NCI-H345 treated with DMSO at 0.1 percent for 48 hours (cell line): Measurements from ENCODE around the gene APBB1IP.
"Not testable (repeated sequence)": the region's sequence is repeated elsewhere in the genome, so short reads cannot be mapped to it uniquely, and the experiment has no call there.

Experiments
- DNase-seq: peaks from one replicate; lab custom pipeline; 2025; ENCODE audit not compliant: unreplicated experiment; lab: John Stamatoyannopoulos, UW

Gene APBB1IP

DNA sequence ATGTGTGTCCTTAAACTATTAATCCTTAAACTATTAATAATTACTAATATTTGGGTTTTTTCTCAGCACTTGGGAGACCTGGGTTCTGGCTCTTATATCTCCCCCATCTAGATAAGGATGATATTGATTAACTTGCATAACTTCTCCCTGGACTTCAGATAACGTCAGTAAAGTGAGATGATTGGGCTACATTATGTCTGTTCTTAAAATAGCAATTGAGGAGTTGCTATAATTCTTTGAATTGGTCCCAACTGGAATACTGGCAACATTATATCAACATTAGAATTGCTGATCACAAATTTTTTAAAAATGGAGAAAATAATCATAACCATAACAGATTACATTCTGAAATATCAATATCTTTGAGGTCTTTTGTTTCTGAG lies 1.9 kb downstream of the APBB1IP start:
- no peak for DNase-seq

GRCh38 chr10:26441491-26442214 lies 3.5 kb downstream of the APBB1IP start:
- no peak for DNase-seq

GRCh38 chr10:26445411-26446031 lies 7.4 kb downstream of the APBB1IP start:
- no peak for DNase-seq

GRCh38 chr10:26446258-26446657 lies 8.1 kb downstream of the APBB1IP start:
- DNase-seq = no peak

GRCh38 chr10:26448292-26448691 lies 10.2 kb downstream of the APBB1IP start:
- no peak for DNase-seq

GRCh38 chr10:26448706-26449435 lies 10.7 kb downstream of the APBB1IP start:
- DNase-seq = no peak

DNA sequence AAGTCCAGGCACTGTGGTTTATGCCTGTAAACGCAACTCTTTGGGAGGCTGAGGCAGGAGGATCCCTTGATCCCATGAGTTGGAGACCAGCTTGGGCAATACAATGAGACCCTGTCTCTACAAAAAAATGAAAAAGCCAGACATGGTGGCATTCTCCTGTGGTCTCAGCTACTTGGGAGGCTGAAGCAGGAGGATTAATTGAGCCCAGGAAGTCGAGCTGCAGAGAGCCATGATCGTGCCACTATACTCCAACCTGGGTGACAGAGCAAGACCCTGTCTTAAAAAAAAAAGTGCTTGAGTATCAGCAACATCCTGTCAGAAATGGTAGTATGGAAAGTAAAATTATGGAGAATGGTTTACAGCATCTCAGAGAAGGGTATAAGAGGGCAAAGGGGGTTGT lies 11.6 kb downstream of the APBB1IP start:
- no peak for DNase-seq

- DNase-seq = no peak
Observed at GRCh38 chr10:26451903-26452302, 13.8 kb downstream of the APBB1IP start.

DNA sequence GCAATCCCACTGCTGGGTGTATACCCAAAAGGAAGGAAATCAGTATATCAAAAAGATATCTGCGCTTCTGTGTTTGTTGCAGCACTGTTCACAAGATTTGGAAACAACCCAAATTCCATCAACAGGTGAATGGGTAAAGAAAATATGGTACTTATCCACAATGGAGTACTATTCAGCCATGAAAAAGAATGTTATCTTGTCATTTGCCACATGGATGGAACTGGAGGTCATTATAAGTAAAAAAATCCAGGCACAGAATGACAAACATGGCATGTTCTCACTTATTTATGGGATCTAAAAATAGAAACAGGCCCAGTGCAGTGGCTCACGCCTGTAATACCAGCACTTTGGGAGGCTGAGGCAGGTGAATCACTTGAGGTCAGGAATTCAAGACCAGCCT lies 15.7 kb downstream of the APBB1IP start:
- no peak for DNase-seq

DNA sequence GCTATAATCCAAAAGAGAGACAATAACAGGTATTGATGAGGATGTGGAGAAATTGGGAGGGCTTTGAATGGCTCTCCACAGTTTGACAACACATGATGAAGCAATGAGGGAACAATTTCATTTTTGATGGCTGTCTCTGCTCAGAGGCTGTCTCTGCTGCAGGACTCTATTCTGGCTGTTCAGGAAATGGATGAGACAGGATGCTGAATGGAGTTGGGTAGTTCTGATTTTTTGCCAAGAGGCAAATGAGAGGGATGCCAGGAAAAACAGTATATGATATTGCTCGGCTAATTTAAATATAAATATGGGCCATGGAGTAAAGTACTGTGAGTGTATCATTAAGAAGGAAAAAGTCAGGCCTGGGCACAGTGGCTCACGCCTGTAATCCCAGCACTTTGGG lies 16.8 kb downstream of the APBB1IP start:
- no peak for DNase-seq

DNA sequence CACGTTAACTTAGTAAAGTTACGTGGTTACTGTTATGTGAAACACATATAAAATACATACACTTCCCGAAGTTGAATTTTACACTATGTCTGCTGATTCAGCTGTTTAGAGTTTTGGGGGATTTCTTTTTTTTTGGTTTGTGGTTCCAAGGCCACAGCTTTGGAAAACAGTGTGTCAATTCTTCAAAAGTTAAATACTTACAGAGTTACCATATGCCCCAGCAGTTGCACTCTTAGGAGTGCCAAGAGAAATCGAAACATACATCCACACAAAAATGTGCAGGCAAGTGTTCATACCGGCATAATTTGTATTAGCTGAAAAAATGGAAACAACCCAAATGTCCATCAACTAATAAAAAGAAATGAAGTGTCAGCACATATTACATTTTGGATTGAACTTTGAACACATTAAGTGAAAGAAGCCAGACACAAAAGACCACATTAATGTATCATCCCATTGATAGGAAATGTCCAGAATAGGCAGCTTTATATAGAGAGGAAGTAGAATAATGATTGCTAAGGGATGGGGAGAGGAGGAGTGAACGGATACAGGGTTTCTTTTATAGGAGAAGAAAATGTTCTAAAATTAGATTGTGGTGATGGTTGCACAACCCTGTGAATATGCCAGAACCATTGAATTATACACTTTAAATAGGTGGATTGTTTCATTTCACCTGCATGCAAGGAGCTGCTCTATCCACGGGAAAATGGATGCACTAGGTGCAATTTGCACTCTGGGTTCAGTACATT lies 17.6 kb downstream of the APBB1IP start:
- DNase-seq = no peak

GRCh38 chr10:26457088-26457487 lies 18.9 kb downstream of the APBB1IP start:
- no peak for DNase-seq

DNA sequence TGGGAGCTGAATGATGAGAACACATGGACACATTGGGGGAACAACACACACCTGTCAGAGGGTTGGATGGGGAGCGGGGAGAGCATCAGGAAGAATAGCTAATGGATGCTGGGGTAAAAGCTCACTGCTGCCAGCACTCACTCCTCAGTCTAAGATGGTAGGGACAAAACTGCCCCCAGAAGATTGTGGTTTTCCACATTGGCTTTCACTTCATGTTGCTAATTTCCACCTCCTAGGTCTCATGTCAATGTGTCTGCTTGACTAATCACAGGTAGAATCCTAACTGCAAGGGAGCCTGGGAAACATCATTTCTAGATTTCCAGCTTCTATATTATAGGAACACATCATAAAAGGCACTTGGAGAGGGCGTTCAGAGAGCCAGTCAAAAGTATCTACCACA lies 22.6 kb downstream of the APBB1IP start:
- DNase-seq = no peak

DNA sequence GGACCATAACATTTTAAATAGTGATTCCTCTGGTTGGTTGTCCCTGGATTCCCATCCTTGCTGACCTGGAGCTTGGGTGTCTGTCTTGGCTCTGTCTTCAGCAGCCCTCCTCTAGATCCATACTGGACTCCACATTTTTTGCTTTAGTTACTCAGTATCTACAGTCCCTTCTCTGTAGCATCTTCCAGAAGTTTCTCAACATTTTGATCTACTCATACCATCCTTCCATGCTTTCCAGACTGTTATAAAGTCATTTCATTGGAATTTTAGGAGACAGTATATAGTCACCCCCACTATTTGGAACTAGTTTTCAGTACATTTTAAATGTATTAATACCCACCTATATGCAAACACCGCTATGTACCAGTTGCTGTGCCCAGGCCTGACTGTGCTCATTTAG lies 25.8 kb downstream of the APBB1IP start:
- DNase-seq = no peak

DNA sequence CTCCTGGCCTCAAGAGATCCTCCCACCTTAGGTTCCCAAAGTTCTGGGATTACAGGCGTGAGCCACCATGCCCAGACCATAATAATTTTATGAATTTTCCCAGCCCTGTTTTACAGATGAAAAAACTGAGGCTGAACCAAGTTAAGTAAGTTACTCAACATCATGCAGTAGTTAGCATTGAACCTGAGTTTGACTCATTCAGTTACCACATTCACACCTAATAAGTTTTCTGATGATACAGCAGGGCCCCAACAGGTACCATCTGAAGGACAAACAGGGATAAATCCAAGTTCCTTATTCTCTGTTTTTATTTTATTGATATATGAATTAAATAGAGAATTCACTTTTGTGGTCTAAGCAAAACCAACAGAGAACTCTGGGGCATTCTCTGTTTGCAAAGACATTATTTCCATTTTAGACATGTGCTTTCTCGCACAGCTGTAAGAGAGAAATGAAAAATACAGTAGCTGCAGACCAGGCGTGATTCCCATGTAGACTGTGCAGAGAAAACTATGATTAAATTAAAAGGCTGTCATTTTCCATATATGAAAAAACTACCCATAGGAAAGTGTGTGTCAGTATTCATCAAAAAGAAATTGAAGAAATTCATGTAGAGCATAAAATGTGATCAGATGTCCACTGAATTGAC lies 26.6 kb downstream of the APBB1IP start:
- DNase-seq = no peak

DNA sequence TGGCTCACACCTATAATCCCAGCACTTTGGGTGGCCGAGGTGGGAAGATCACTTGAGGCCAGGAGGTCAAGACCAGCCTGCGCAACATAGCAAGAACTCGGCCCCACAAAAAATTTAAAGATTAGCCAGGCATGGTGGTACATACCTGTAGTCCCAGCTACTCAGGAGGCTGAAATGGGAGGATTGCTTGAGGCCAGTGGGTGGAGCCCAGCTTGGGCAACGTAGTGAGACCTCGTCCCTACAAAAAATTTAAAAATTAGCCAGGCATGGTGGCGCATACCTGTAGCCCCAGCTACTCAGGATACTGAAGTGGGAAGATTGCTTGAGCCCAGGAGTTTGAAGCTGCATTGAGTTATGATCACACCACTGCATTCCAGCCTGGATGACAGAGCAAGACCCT lies 28.4 kb downstream of the APBB1IP start:
- not testable (repeated sequence) for DNase-seq

DNA sequence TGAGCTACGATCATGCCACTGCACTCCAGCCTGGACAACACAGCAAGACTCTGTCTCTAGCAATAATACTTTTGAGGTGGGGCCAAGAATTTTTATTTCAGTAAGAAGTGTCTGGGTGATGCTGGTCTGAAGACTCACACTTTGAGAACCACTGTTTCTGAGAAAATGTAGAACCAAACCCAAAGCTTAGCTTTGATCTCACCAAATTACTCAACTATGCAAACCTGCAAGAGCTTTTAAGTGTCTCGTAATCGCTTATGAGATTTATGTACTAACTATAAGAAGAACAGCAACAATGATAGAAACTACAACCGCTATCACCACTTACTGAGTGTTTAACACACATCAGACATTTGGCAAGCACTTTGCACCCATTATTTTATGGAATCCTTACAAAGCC lies 29.5 kb downstream of the APBB1IP start:
- no peak for DNase-seq

DNA sequence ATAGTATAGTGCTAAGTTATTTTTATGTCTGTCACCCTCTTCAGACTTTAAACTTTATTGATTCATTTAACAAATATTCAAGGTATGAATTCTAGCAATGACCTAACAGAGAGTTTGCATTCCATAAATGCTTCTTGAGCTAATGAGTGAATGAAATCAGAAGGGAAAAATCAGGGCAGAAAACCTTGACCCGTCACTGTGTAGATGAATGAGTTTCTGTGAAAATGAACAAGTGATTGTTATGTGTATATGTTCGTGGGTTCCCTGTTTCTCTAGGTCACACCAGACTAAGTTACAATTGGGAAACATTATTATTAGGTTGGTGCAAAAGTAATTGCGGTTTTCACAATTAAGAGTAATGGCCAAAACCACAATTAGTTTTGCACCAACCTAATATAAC lies 30.1 kb downstream of the APBB1IP start:
- DNase-seq = no peak

DNA sequence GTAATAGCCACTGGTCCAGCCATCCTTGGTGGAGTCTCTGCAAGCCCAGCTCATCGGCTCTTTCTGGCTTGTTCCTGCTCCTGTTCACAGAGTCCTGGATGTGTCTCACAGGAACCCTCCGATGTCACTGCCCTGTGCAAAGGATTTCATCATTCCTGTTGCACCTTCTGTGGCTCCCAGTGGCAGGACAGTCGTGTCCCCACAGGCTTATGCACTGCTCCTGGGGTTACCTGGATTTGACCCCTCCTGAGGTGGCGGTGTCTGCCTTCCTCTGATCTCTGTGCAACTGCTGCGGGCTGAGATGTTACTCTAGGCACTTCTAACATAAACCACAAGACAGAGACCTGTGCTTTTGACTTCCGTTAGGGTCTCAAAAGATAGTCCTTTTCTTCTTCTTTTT lies 30.6 kb downstream of the APBB1IP start:
- no peak for DNase-seq

GRCh38 chr10:26472492-26472778 lies 34.3 kb downstream of the APBB1IP start:
- no peak for DNase-seq

DNA sequence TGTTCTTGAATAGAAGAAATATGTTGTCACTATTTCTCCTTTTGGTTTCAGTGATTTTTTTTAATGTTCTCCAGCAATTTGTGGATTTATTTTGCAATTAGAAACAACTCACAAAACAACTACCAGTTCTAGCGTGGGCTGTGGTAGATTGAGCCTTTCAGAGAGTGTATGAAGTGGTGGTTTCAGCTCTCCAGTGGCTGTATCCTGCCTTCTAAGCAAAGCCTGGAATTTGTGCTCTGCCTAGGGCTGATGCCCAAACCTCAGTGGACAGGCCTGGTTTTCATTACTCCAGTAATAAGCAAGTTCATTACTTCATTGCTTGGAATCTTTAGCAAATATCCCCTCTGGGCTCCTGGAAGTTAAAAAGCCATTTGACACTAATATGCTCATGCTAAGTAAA lies 35.9 kb downstream of the APBB1IP start:
- no peak for DNase-seq
